BLaER1 treated with 17β-estradiol and CSF1 and Interleukin-3, amounts not matched to agents 10 nM and 100 nM (cell line): ENCODE data around the gene TARBP1.
A peak's percentile ranks its signal among the peaks of the same experiment; 100 is the strongest.
"Not testable (repeated sequence)": the region's sequence is repeated elsewhere in the genome, so short reads cannot be mapped to it uniquely, and the experiment has no call there.

Experiments
- H3K27ac ChIP-seq, 11 experiments: shearing (Covaris generic); formaldehyde crosslinking; 2 replicates each; pipeline ENCODE4 v1.8.1; 2022
- H3K27me3 ChIP-seq, 11 experiments: shearing (Covaris generic); formaldehyde crosslinking; 2 replicates each; pipeline ENCODE4 v1.8.1; 2022
- H3K36me3 ChIP-seq, 11 experiments: shearing (Covaris generic); formaldehyde crosslinking; 2 replicates each; pipeline ENCODE4 v1.8.1; 2022
- H3K4me1 ChIP-seq, 10 experiments: shearing (Covaris generic); formaldehyde crosslinking; 2 replicates each; pipeline ENCODE4 v1.8.1; 2022
- H3K4me2 ChIP-seq, 11 experiments: shearing (Covaris generic); formaldehyde crosslinking; 2 replicates each; pipeline ENCODE4 v1.8.1; 2022
- H3K4me3 ChIP-seq, 10 experiments: shearing (Covaris generic); formaldehyde crosslinking; 2 replicates each; pipeline ENCODE4 v1.8.1; 2022
- H3K9ac ChIP-seq, 11 experiments: shearing (Covaris generic); formaldehyde crosslinking; 2 replicates each; pipeline ENCODE4 v1.8.1; 2022
- H3K9me3 ChIP-seq, 11 experiments: shearing (Covaris generic); formaldehyde crosslinking; replicated peaks in 1 of 11; 2 replicates each; pipeline ENCODE4 v1.8.1; 2022
- H4K20me1 ChIP-seq, 11 experiments: shearing (Covaris generic); formaldehyde crosslinking; 2 replicates each; pipeline ENCODE4 v1.8.1; 2022
- Cebpa-rat ChIP-seq, 11 experiments: shearing (Covaris generic); IDR thresholded peaks; 2 replicates each; pipeline ENCODE4 v1.8.1; 2022

The TARBP1 gene

DNA sequence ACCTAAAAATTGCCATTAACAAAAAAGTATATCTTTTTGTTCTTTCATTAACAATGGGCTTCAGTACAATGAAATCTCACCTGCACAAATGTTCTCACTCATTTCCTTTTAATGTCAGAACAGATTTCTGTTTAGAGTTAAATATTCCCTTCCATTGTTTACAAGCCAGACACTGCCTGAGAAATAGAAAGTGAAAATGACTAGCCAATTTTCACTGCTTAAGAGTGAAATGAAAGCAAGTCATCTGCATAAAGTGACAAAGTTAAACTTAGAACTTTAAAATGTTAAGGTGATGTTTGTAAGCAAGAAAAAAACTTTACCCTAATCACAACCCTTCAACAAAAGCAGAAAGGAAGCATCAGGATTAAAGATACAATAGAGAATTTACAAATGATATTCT lies 78.2 kb downstream of the TARBP1 start:
- peaks cover 3 to 72% (median 43%) of the 10 kb centered on the region in 11 experiments; a peak in 17 of 22 replicates for H3K36me3 ChIP-seq
- H3K4me1 ChIP-seq: peaks cover 6 to 54% (median 29%) of the 10 kb centered on the region in 10 experiments; a peak in 18 of 20 replicates
- H4K20me1 ChIP-seq: no peaks in the 10 kb centered on the region
- peak overlapping the region in 8 of 11 experiments; percentile 4 to 54 (median 30); a peak in 9 of 22 replicates for H3K27ac ChIP-seq
- H3K4me3 ChIP-seq: no peak overlapping the region
- no peaks in the 10 kb centered on the region for H3K27me3 ChIP-seq
- H3K9ac ChIP-seq: peak overlapping the region in 1 of 11 experiments; percentile 7; a peak in 1 of 22 replicates
- peak overlapping the region in 7 of 11 experiments; percentile 1 to 58 (median 39); a peak in 12 of 22 replicates for H3K4me2 ChIP-seq
- H3K9me3 ChIP-seq: no peaks in the 10 kb centered on the region
- no peak for TF ChIP-seq Cebpa-rat (IDR thresholded peaks at IDR 0.05)

DNA sequence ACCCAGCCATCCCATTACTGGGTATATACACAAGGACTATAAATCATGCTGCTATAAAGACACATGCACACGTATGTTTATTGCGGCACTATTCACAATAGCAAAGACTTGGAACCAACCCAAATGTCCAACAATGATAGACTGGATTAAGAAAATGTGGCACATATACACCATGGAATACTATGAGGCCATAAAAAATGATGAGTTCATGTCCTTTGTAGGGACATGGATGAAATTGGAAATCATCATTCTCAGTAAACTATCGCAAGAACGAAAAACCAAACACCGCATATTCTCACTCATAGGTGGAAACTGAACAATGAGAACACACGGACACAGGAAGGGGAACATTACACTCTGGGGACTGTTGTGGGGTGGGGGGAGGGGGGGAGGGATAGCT lies 79.5 kb downstream of the TARBP1 start:
- H3K36me3 ChIP-seq: peaks cover 0 to 72% (median 43%) of the 10 kb centered on the region in 11 experiments; a peak in 16 of 22 replicates
- H3K27me3 ChIP-seq, H3K4me3 ChIP-seq, H4K20me1 ChIP-seq, H3K9me3 ChIP-seq, H3K9ac ChIP-seq: not testable (repeated sequence)
- peaks cover 6 to 65% (median 34%) of the 10 kb centered on the region in 10 experiments; a peak in 18 of 20 replicates for H3K4me1 ChIP-seq
- H3K4me2 ChIP-seq: peak overlapping the region in 7 of 11 experiments; percentile 48 to 87 (median 74); a peak in 14 of 22 replicates
- peak overlapping the region in 7 of 11 experiments; percentile 58 to 79 (median 69); a peak in 11 of 22 replicates for H3K27ac ChIP-seq

DNA sequence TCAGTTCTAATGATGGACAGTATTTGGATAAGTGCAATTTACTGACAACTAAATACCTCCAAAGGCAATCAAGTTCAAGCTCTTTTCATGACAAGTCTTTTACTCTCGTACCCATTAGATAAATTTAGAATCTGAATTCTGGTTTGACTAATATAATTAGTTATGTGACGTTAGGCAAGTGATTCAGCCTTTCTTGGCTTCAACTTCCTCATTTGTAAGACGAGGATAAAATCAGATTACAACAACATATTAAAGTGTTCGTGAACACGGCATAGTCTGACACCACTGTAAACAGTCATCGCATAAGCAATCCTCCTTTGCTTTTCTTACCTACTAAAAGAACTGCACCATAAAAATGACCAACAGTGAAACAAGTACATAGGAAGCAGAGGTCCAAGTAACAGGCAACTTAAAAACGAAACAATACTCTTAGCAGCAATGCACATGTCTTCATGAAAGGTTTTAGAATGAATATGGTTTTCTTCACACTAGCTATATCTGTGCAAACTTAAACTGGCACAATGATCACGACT lies 80.1 kb downstream of the TARBP1 start:
- H3K27ac ChIP-seq: peak overlapping the region in 10 of 11 experiments; percentile 38 to 79 (median 64); a peak in 18 of 22 replicates
- H3K4me3 ChIP-seq: peak overlapping the region in 3 of 10 experiments; percentile 22 to 39 (median 26); a peak in 3 of 20 replicates
- peaks cover 0 to 72% (median 44%) of the 10 kb centered on the region in 11 experiments; a peak in 14 of 22 replicates for H3K36me3 ChIP-seq
- peak overlapping the region in 9 of 11 experiments; percentile 12 to 87 (median 72); a peak in 19 of 22 replicates for H3K4me2 ChIP-seq
- H4K20me1 ChIP-seq: 0 out of 22 replicates have a peak, but pooled peaks cover 0 to 4% (median 0%) of the 10 kb centered on the region in 11 experiments
- H3K9me3 ChIP-seq: no peaks in the 10 kb centered on the region
- peak overlapping the region in 6 of 11 experiments; percentile 10 to 63 (median 45); a peak in 9 of 22 replicates for H3K9ac ChIP-seq
- H3K27me3 ChIP-seq: no peaks in the 10 kb centered on the region
- H3K4me1 ChIP-seq: peaks cover 6 to 65% (median 34%) of the 10 kb centered on the region in 10 experiments; a peak in 18 of 20 replicates
- TF ChIP-seq Cebpa-rat (IDR thresholded peaks at IDR 0.05): no peak

DNA sequence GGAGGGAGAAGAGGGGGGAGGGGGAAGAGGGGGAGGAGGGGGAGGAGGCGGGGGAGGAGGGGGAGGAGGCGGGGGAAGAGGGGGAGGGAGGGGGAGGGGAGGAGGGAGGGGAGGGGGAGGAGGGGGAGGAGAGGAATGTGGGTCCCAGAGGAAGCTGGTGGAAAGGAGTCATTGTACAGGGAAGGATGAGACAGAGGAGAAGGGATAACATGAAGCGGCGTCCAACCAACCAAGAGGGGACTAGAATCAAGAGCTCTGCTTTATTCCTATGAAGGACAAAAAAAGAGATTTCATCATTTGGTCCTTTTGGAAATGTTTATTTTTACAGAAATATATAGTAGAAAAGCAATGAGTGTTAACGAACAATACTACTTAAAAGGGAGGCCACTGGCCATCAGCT lies 81.2 kb downstream of the TARBP1 start:
- H3K36me3 ChIP-seq: peaks cover 5 to 77% (median 47%) of the 10 kb centered on the region in 11 experiments; a peak in 20 of 22 replicates

DNA sequence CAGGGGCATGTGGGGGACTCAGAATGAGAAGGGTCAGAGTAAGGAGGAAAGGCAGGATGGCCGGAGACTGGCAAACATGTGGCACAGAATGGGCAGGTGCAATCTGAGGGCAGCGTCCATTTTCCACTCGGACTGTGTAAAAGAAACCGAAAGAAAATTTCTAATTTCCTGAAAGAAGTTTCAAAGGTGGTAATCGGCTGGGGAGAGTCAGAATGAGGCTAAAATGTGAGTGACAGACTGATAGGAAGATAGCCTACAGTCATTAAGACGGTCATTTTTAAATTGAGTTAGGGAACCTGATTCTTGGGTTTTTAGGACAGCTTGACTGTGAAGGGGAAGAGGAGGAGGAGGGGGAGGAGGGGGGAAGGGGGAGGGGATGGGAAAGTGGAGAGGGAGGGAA lies 82.1 kb downstream of the TARBP1 start:
- Histone ChIP-seq H3K27me3 (no peaks in the 10 kb centered on the region), H4K20me1 (0 out of 22 replicates have a peak, but pooled peaks cover 0 to 4% (median 0%) of the 10 kb centered on the region in 11 experiments), H3K9ac (no peak overlapping the region), H3K4me2 (no peak overlapping the region), H3K36me3 (peaks cover 10 to 78% (median 50%) of the 10 kb centered on the region in 11 experiments; a peak in 20 of 22 replicates), H3K4me3 (no peak overlapping the region), H3K4me1 (peaks cover 6 to 60% (median 33%) of the 10 kb centered on the region in 10 experiments; a peak in 18 of 20 replicates), H3K9me3 (no peaks in the 10 kb centered on the region), H3K27ac (no peak overlapping the region)
- no peak for TF ChIP-seq Cebpa-rat (IDR thresholded peaks at IDR 0.05)

More for the DNA sequence above, 81.2 kb downstream of the TARBP1 start:
- H3K9me3 ChIP-seq: no peaks in the 10 kb centered on the region
- no peak overlapping the region for H3K9ac ChIP-seq
- no peak for TF ChIP-seq Cebpa-rat (IDR thresholded peaks at IDR 0.05)
- peak overlapping the region in 3 of 11 experiments; percentile 74 to 87 (median 76); a peak in 4 of 22 replicates for H3K4me2 ChIP-seq
- H3K4me1 ChIP-seq: peaks cover 6 to 65% (median 34%) of the 10 kb centered on the region in 10 experiments; a peak in 18 of 20 replicates
- no peak overlapping the region for H3K4me3 ChIP-seq
- H3K27ac ChIP-seq: peak overlapping the region in 5 of 11 experiments; percentile 9 to 79 (median 69); a peak in 4 of 22 replicates
- H3K27me3 ChIP-seq: no peaks in the 10 kb centered on the region
- 0 out of 22 replicates have a peak, but pooled peaks cover 0 to 4% (median 0%) of the 10 kb centered on the region in 11 experiments for H4K20me1 ChIP-seq

DNA sequence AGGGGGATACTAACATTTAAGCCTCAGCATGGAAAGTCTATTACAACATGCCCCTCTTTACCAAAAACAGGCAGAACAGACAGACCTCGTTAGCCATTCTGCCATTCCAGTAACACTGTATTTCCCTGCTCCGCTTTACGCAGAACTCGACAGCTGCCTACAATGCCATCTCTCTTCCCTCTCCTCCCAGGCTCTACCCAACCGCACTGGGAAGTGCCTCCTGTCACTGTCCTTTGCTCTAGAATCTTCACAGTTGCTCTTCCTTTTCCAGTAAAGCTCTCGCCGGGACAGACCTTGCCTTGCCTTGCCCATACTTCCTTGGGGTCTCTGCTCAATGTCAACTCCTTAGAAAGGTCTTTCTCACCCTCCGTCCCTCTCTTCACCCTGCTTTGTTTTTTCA lies 82.9 kb downstream of the TARBP1 start:
- Histone ChIP-seq H3K4me1 (peaks cover 6 to 52% (median 27%) of the 10 kb centered on the region in 10 experiments; a peak in 18 of 20 replicates), H3K27me3 (no peaks in the 10 kb centered on the region), H4K20me1 (0 out of 22 replicates have a peak, but pooled peaks cover 0 to 4% (median 0%) of the 10 kb centered on the region in 11 experiments), H3K4me2 (peak overlapping the region in 3 of 11 experiments; percentile 6 to 49 (median 37); a peak in 5 of 22 replicates), H3K36me3 (peaks cover 16 to 80% (median 57%) of the 10 kb centered on the region in 11 experiments; a peak in 21 of 22 replicates), H3K9ac (no peak overlapping the region), H3K27ac (peak overlapping the region in 1 of 11 experiments; percentile 57; a peak in 2 of 22 replicates), H3K4me3 (no peak overlapping the region), H3K9me3 (no peaks in the 10 kb centered on the region)
- TF ChIP-seq Cebpa-rat (IDR thresholded peaks at IDR 0.05): no peak

DNA sequence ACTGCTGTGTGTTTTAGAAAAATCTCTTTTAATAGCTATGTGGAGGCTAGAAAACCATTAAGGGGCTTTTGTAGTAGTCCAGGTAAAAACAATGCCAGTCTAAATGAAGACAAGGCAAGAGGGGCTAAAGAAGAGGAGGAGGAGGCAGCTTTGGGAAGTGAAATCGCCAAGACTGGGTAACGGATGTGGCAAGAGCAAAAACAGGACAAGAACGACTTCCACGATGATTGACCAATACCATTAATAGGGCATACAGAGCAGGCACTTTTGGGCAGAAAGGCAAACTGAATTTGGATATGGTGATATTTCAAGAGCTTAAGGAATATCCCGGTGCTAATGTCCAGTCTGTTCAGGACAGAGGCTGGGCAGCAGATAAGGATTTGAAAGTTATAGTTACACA lies 83.7 kb downstream of the TARBP1 start:
- H3K4me2 ChIP-seq: peak overlapping the region in 5 of 11 experiments; percentile 37 to 62 (median 51); a peak in 11 of 22 replicates
- no peaks in the 10 kb centered on the region for H3K27me3 ChIP-seq
- 0 out of 22 replicates have a peak, but pooled peaks cover 0 to 4% (median 0%) of the 10 kb centered on the region in 11 experiments for H4K20me1 ChIP-seq
- H3K9me3 ChIP-seq: no peaks in the 10 kb centered on the region
- H3K27ac ChIP-seq: peak overlapping the region in 3 of 11 experiments; percentile 19 to 58 (median 57); a peak in 4 of 22 replicates
- H3K4me1 ChIP-seq: peaks cover 6 to 44% (median 20%) of the 10 kb centered on the region in 10 experiments; a peak in 17 of 20 replicates
- H3K36me3 ChIP-seq: peaks cover 22 to 81% (median 63%) of the 10 kb centered on the region in 11 experiments; a peak in 21 of 22 replicates
- H3K4me3 ChIP-seq: no peak overlapping the region
- TF ChIP-seq Cebpa-rat (IDR thresholded peaks at IDR 0.05): no peak
- H3K9ac ChIP-seq: 0 out of 22 replicates have a peak overlapping the region, but pooled peaks of 1 of the 11 experiments have one; percentile 8

DNA sequence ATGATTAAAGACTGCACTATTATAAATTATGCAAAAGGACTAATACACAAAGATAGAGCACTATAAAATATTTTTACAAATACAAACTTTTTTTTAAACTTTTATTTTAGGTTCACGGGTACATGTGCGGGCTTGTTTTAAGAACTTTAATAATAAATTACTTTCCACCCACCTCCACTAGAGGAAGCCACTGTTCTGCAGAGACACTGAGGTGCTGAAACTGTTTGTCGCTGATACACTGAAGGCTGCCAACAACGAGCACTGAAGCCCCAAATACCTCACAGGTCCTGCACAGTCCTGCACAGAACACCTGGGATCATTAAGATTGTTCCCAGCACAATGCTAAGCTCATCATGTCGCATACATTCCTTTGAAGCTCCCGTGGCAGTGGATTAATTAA lies 85.8 kb downstream of the TARBP1 start:
- Histone ChIP-seq H4K20me1 (0 out of 22 replicates have a peak, but pooled peaks cover 0 to 4% (median 0%) of the 10 kb centered on the region in 11 experiments), H3K27me3 (no peaks in the 10 kb centered on the region), H3K27ac (no peak overlapping the region), H3K4me3 (no peak overlapping the region), H3K36me3 (peaks cover 22 to 87% (median 71%) of the 10 kb centered on the region in 11 experiments; a peak in 21 of 22 replicates), H3K9me3 (peaks cover 0 to 4% (median 0%) of the 10 kb centered on the region in 11 experiments; a peak in 3 of 22 replicates), H3K4me1 (peaks cover 0 to 27% (median 6%) of the 10 kb centered on the region in 10 experiments; a peak in 11 of 20 replicates), H3K9ac (no peak overlapping the region), H3K4me2 (no peak overlapping the region)
- no peak for TF ChIP-seq Cebpa-rat (IDR thresholded peaks at IDR 0.05)
